Neural progenitor cell (in vitro differentiated cells): ENCODE measurements around the gene IL12B.

Experiments used
- EZH2 ChIP-seq: fragments of 200-600 bp; sonication (generic); IDR thresholded peaks from 2 replicates; pipeline ENCODE4 v1.6.1; 2017; ENCODE audit warnings: antibody characterized with exemption, mild to moderate bottlenecking, moderate library complexity
- EZH2phosphoT487 ChIP-seq: fragments of 200-600 bp; sonication (generic); IDR thresholded peaks from 2 replicates; pipeline ENCODE4 v1.6.1; 2017; ENCODE audit warnings: antibody characterized with exemption
- TF ChIP-seq, protein P1 (sequence below): fragments of 200-600 bp; sonication (generic); IDR thresholded peaks from 2 replicates; pipeline ENCODE4 v1.5.1; 2017; ENCODE audit warnings: antibody characterized with exemption, mild to moderate bottlenecking

GRCh38 chr5:159324986-159325385 lies 5.3 kb downstream of the IL12B start:
- TF ChIP-seq, protein P1, sequence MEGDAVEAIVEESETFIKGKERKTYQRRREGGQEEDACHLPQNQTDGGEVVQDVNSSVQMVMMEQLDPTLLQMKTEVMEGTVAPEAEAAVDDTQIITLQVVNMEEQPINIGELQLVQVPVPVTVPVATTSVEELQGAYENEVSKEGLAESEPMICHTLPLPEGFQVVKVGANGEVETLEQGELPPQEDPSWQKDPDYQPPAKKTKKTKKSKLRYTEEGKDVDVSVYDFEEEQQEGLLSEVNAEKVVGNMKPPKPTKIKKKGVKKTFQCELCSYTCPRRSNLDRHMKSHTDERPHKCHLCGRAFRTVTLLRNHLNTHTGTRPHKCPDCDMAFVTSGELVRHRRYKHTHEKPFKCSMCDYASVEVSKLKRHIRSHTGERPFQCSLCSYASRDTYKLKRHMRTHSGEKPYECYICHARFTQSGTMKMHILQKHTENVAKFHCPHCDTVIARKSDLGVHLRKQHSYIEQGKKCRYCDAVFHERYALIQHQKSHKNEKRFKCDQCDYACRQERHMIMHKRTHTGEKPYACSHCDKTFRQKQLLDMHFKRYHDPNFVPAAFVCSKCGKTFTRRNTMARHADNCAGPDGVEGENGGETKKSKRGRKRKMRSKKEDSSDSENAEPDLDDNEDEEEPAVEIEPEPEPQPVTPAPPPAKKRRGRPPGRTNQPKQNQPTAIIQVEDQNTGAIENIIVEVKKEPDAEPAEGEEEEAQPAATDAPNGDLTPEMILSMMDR = no peak
- no peak for TF ChIP-seq EZH2
- no peak for TF ChIP-seq EZH2phosphoT487
